Activated CD8-positive, alpha-beta T cell treated with anti-CD3 and anti-CD28 coated beads for 36 hours (primary cell): ENCODE results near the gene TSGA10IP. TPM values are rescaled to one million over a fixed set of nuclear protein-coding genes. Genes with fewer than 3 reads are reported as not detected.

Experiments
- ATAC-seq: fragments of 200-7000 bp; cut with Tn5 transposase; one replicate; pipeline ENCODE4 v1.10.0; 2021; ENCODE audit warnings: mild to moderate bottlenecking, moderate library complexity
- CTCF ChIA-PET: fragments of 350-600 bp; sonication (Branson Sonifier 250); formaldehyde crosslinking; loops from one replicate; lab custom pipeline; 2021; ENCODE audit warnings: antibody characterized with exemption; lab: Charles Lee
- POLR2A ChIA-PET: fragments of 350-600 bp; sonication (Branson Sonifier 250); formaldehyde crosslinking; loops from one replicate; lab custom pipeline; 2021; ENCODE audit warnings: antibody characterized with exemption; lab: Charles Lee
- DNase-seq: peaks from one replicate; pipeline ENCODE4 v3.0.0-alpha.2; 2020
- H3K27ac Mint-ChIP-seq: one replicate; pipeline ENCODE4 v1.8.0; 2021; ENCODE audit warnings: mild to moderate bottlenecking, mixed read lengths
- H3K27me3 Mint-ChIP-seq: one replicate; pipeline ENCODE4 v1.8.0; 2021; ENCODE audit warnings: mixed read lengths
- H3K36me3 Mint-ChIP-seq: one replicate; pipeline ENCODE4 v1.8.0; 2021; ENCODE audit warnings: low read depth, mixed read lengths
- H3K4me1 Mint-ChIP-seq: one replicate; pipeline ENCODE4 v1.8.0; 2021; ENCODE audit warnings: low read depth, mixed read lengths
- H3K4me3 Mint-ChIP-seq: one replicate; pipeline ENCODE4 v1.8.0; 2021; ENCODE audit warnings: mild to moderate bottlenecking, moderate library complexity, mixed read lengths
- H3K9me3 Mint-ChIP-seq: one replicate; pipeline ENCODE4 v1.8.0; 2021; ENCODE audit warnings: mixed read lengths
- CTCF ChIP-seq: fragments of 200-600 bp; IDR thresholded peaks from one replicate; pipeline ENCODE4 v1.8.0; 2022; ENCODE audit warnings: antibody characterized with exemption, mild to moderate bottlenecking
- intact Hi-C: fragments of 100-400 bp; cut with micrococcal nuclease; formaldehyde crosslinking; loops from one replicate; pipeline ENCODE4 v1.10.0; 2022
- total RNA-seq, 2 experiments: library from RNA; stranded (reverse); gene quantifications; one replicate each; pipeline ENCODE4 v1.2.3, GENCODE V29; 2021

TSGA10IP gene
- total RNA-seq, 2 experiments from 2014 or later, result not detected

DNA sequence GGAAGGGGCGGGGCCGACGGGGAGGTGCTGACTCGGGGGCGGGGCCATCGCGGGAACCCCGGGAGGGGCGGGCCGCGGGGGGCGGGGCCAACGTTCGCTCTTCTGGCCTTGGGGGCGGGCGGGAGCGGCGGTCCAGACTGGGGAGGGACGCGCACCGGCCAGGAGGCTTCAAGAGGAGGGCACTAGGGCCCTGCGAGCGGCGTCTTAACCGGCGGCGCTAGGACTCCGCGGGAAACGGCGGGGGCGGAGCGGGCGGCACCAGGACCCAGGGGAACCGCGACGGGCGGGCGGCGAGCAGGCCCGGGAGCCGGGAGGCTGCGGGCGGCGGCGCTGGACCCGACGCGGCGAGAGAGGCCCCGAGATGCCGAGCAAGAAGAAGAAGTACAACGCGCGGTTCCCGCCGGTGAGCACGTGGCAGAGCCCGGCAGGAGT lies 26.1 kb upstream of the TSGA10IP start, which contains the start of gene DRAP1:
DRAP1 (plus strand) TSS at position 286 of the 432 bp plus-strand sequence; CDS start at position 362, 76 bp downstream.
- Mint-ChIP-seq H3K27me3 (no peaks in the 10 kb centered on the region), H3K4me1 (peaks cover 32% of the 10 kb centered on the region), H3K9me3 (no peaks in the 10 kb centered on the region), H3K36me3 (peaks cover 22% of the 10 kb centered on the region), H3K4me3 (peak within 1 kb of the TSS; percentile 92), H3K27ac (peak within 1 kb of the TSS; percentile 87)
- ChIA-PET CTCF (interaction anchor here (1.0 to 2.5 kb wide), 5 partner anchors 18 to 59 kb away, joined by 3 to 12 read pairs (median 6); partner anchors contain the start of genes CCDC85B and MUS81), POLR2A (interaction anchor here (0.6 to 2.9 kb wide), 10 partner anchors 8 to 160 kb away, joined by 3 to 20 read pairs (median 6); partner anchors contain the start of genes CCDC85B, FIBP and FOSL1)
- intact Hi-C loops, result loop anchor here (1.0 kb wide), 1 partner anchor 42 kb away; the partner anchor contains the start of gene SART1
- TF ChIP-seq CTCF, result no peak
- ATAC-seq, result peak; percentile 92
- peak; percentile 99 for DNase-seq

- no peaks in the 10 kb centered on the region for H3K9me3 Mint-ChIP-seq
- no peak for TF ChIP-seq CTCF
- POLR2A ChIA-PET, result interaction anchor here (0.6 to 2.6 kb wide), 8 partner anchors 9 to 1416 kb away, joined by 3 to 16 read pairs (median 4); partner anchors contain the start of genes CCDC85B, FIBP and FOSL1
These were observed 25.5 kb upstream of the TSGA10IP start for GRCh38 chr11:65919573-65920371.

DNA sequence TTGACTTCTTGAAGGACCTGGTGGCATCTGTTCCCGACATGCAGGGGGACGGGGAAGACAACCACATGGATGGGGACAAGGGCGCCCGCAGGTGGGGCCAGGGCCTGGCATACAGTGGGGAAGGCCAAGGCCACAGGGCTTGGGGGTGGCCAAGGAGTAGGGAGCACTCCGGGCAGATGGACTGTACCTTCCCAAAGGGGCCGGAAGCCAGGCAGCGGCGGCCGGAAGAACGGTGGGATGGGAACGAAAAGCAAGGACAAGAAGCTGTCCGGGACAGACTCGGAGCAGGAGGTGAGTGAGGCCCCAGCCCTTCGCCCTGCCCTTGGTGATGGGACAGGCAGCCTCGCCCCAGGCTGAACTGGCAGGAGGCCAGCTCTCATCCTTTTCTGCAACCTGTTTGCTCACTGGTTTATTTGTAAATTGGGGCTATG lies 24.9 kb upstream of the TSGA10IP start:
- Mint-ChIP-seq H3K27me3 (no peaks in the 10 kb centered on the region), H3K9me3 (no peaks in the 10 kb centered on the region), H3K4me1 (peaks cover 28% of the 10 kb centered on the region), H3K36me3 (peaks cover 22% of the 10 kb centered on the region), H3K27ac (peak overlapping the region; percentile 84), H3K4me3 (peak overlapping the region; percentile 92)
- POLR2A ChIA-PET, result interaction anchor here (0.6 to 2.6 kb wide), 7 partner anchors 9 to 1416 kb away, joined by 3 to 16 read pairs (median 4); partner anchors contain the start of genes CCDC85B, FIBP and FOSL1
- intact Hi-C loops, result no loop called here
- ATAC-seq (no peak), DNase-seq (no peak)
- no peak for TF ChIP-seq CTCF
- CTCF ChIA-PET, result interaction anchor here (1.8 kb wide), 1 partner anchor 36 kb away, joined by 8 read pairs; no protein-coding TSS in a partner anchor

More at GRCh38 chr11:65919573-65920371, 25.5 kb upstream of the TSGA10IP start:
- peak overlapping the region; percentile 84 for H3K27ac Mint-ChIP-seq
- CTCF ChIA-PET, result interaction anchor here (1.8 kb wide), 1 partner anchor 35 kb away, joined by 8 read pairs; no protein-coding TSS in a partner anchor
- intact Hi-C loops, result loop anchor here (1.0 kb wide), 1 partner anchor 42 kb away; the partner anchor contains the start of gene SART1
- H3K36me3 Mint-ChIP-seq, result peaks cover 22% of the 10 kb centered on the region
- no peaks in the 10 kb centered on the region for H3K27me3 Mint-ChIP-seq
- DNase-seq, result peak; percentile 81
- H3K4me1 Mint-ChIP-seq, result peaks cover 32% of the 10 kb centered on the region
- ATAC-seq, result peak; percentile 46
- peak overlapping the region; percentile 92 for H3K4me3 Mint-ChIP-seq

GRCh38 chr11:65921033-65921555 lies 24.2 kb upstream of the TSGA10IP start:
- Mint-ChIP-seq H3K4me1 (peaks cover 26% of the 10 kb centered on the region), H3K36me3 (peaks cover 22% of the 10 kb centered on the region), H3K9me3 (no peaks in the 10 kb centered on the region), H3K4me3 (peak overlapping the region; percentile 92), H3K27ac (peak overlapping the region; percentile 84), H3K27me3 (no peaks in the 10 kb centered on the region)
- no peak for TF ChIP-seq CTCF
- DNase-seq (no peak), ATAC-seq (no peak)
- POLR2A ChIA-PET, result interaction anchor here (0.6 to 2.6 kb wide), 5 partner anchors 22 to 60 kb away, joined by 3 to 16 read pairs (median 8); partner anchors contain the start of genes CCDC85B, FIBP and FOSL1
- intact Hi-C loops, result no loop called here
- CTCF ChIA-PET, result interaction anchor here (0.6 to 1.8 kb wide), 2 partner anchors 23 to 37 kb away, joined by 3 to 8 read pairs; no protein-coding TSS in a partner anchor
